HCT116 (cell line): ENCODE results near the gene SND1. TPM values are rescaled to one million over a fixed set of nuclear protein-coding genes. Genes with fewer than 3 reads are reported as not detected.

Source experiments
- ATAC-seq: fragments of 200-7000 bp; cut with Tn5 transposase; 2 replicates; pipeline ENCODE4 v1.9.1; 2020; ENCODE audit warnings: mild to moderate bottlenecking, moderate library complexity
- BruUV-seq: library from RNA; stranded (reverse); fragments of 400-500 nt; replicated peaks from 2 replicates; lab custom pipeline; 2021; lab: Mats Ljungman, UMichigan
- CTCF ChIA-PET: fragments of 300-600 bp; sonication (Branson Sonifier 250); formaldehyde crosslinking; loops from one replicate; lab custom pipeline; 2021; ENCODE audit warnings: antibody characterized with exemption; lab: Charles Lee
- POLR2A ChIA-PET: fragments of 300-600, 350-600 bp; sonication (Branson Sonifier 250); formaldehyde crosslinking; loops from one replicate; lab custom pipeline; 2021; ENCODE audit warnings: antibody characterized with exemption; lab: Charles Lee
- RAD21 ChIA-PET, 2 experiments: fragments of 300-600 bp; sonication (Branson Sonifier 250); formaldehyde crosslinking; loops; one replicate each; lab custom pipeline; 2023; ENCODE audit warnings: low total read pairs in 2 of 2; ENCODE audit not compliant: uncharacterized antibody in 2 of 2, unreplicated experiment in 2 of 2, low non-redundant PET in 1 of 2; lab: Charles Lee
- DNase-seq: peaks from one replicate; pipeline ENCODE4 v3.0.0-alpha.2; 2010; ENCODE audit warnings: low read depth, low spot score
- H2AFZ ChIP-seq: fragments of 200-600 bp; shearing (Covaris generic), sonication (generic); 2 replicates; pipeline ENCODE4 v1.6.1; 2017; ENCODE audit warnings: low read depth, mixed run types, mixed read lengths, antibody characterized with exemption, low read length; ENCODE audit not compliant: poor library complexity, severe bottlenecking
- H3K27ac ChIP-seq: 2 replicates; pipeline ENCODE4 v1.5.1; 2012; ENCODE audit warnings: low read depth, low read length
- H3K27me3 ChIP-seq: fragments of 200-600 bp; sonication (generic); 2 replicates; pipeline ENCODE4 v1.6.1; 2016; ENCODE audit warnings: mixed run types, low read length, mixed read lengths; ENCODE audit not compliant: insufficient read depth
- H3K36me3 ChIP-seq, 2 experiments: fragments of 200-500 bp in 1 of 2; fragments of 200-600 bp in 1 of 2; sonication (Bioruptor generic) in 1 of 2; sonication (generic) in 1 of 2; 2 replicates each; pipeline versions ENCODE4 v1.5.1 to v1.6.1; 2014 to 2016; ENCODE audit warnings: low read length in 2 of 2, inconsistent platforms in 1 of 2, mixed read lengths in 1 of 2, mixed run types in 1 of 2; ENCODE audit not compliant: insufficient read depth in 2 of 2, control insufficient read depth in 1 of 2
- H3K4me1 ChIP-seq, 2 experiments: fragments of 200-600 bp in 1 of 2; sonication (generic) in 1 of 2; 2 replicates each; pipeline versions ENCODE4 v1.5.1 to v1.6.1; 2012 to 2017; ENCODE audit warnings: low read length in 2 of 2, inconsistent platforms in 1 of 2, mild to moderate bottlenecking in 1 of 2, mixed read lengths in 1 of 2, mixed run types in 1 of 2, moderate library complexity in 1 of 2; ENCODE audit not compliant: insufficient read depth in 2 of 2, control insufficient read depth in 1 of 2
- H3K4me2 ChIP-seq: fragments of 200-600 bp; sonication (generic); 2 replicates; pipeline ENCODE4 v1.6.1; 2017; ENCODE audit warnings: mixed run types, low read length, mixed read lengths
- H3K4me3 ChIP-seq, 2 experiments: fragments of 200-600 bp in 1 of 2; sonication (generic) in 1 of 2; replicated peaks in 1 of 2; 2 replicates each; pipeline ENCODE4 v1.5.1; 2011 to 2016; ENCODE audit warnings: low read length in 2 of 2, control low read depth in 1 of 2, low read depth in 1 of 2, mild to moderate bottlenecking in 1 of 2, mixed read lengths in 1 of 2, mixed run types in 1 of 2
- H3K79me2 ChIP-seq: fragments of 200-600 bp; sonication (generic); 2 replicates; pipeline ENCODE4 v1.6.1; 2017; ENCODE audit warnings: mild to moderate bottlenecking, mixed run types, low read length, moderate library complexity, mixed read lengths; ENCODE audit not compliant: insufficient read depth
- H3K9ac ChIP-seq: fragments of 200-600 bp; sonication (generic); 2 replicates; pipeline ENCODE4 v1.6.1; 2016; ENCODE audit warnings: low read length, mixed read lengths
- H3K9me2 ChIP-seq: fragments of 200-600 bp; sonication (generic), shearing (Covaris generic); 2 replicates; pipeline ENCODE4 v1.6.1; 2017; ENCODE audit warnings: mixed run types, mild to moderate bottlenecking, moderate library complexity; ENCODE audit not compliant: insufficient read depth
- H3K9me3 ChIP-seq, 2 experiments: fragments of 200-500 bp in 1 of 2; fragments of 200-600 bp in 1 of 2; sonication (Bioruptor generic) in 1 of 2; sonication (generic) in 1 of 2; 2 replicates each; pipeline ENCODE4 v1.6.1; 2014 to 2017; ENCODE audit warnings: low read length in 2 of 2, mixed read lengths in 2 of 2, inconsistent platforms in 1 of 2, low read depth in 1 of 2, mild to moderate bottlenecking in 1 of 2, mixed run types in 1 of 2, moderate library complexity in 1 of 2; ENCODE audit not compliant: control insufficient read depth in 1 of 2, insufficient read depth in 1 of 2
- H4K20me1 ChIP-seq: fragments of 200-600 bp; sonication (generic), shearing (Covaris generic); 2 replicates; pipeline ENCODE4 v1.6.1; 2017; ENCODE audit warnings: mixed run types, mild to moderate bottlenecking, moderate library complexity; ENCODE audit not compliant: insufficient read depth
- CBX3 ChIP-seq: IDR thresholded peaks from 2 replicates; pipeline ENCODE4 v1.6.1; 2012; ENCODE audit warnings: low read depth
- CEBPB ChIP-seq: IDR thresholded peaks from 2 replicates; pipeline ENCODE4 v1.6.1; 2012; ENCODE audit warnings: low read depth
- EGR1 ChIP-seq: IDR thresholded peaks from 2 replicates; pipeline ENCODE4 v1.6.1; 2012; ENCODE audit warnings: low read depth
- ELF1 ChIP-seq: IDR thresholded peaks from 2 replicates; pipeline ENCODE4 v1.6.1; 2012; ENCODE audit warnings: low read depth, borderline replicate concordance
- FOSL1 ChIP-seq: IDR thresholded peaks from 2 replicates; pipeline ENCODE4 v1.6.1; 2012; ENCODE audit warnings: low read depth
- JUND ChIP-seq: IDR thresholded peaks from 2 replicates; pipeline ENCODE4 v1.6.1; 2012
- POLR2A ChIP-seq: IDR thresholded peaks from 2 replicates; pipeline ENCODE4 v1.7.0; 2011; ENCODE audit warnings: borderline replicate concordance; ENCODE audit not compliant: insufficient read depth, insufficient read length; ENCODE audit errors: extremely low read depth
- REST ChIP-seq: IDR thresholded peaks from 2 replicates; pipeline ENCODE4 v1.6.1; 2012; ENCODE audit warnings: low read depth
- SP1 ChIP-seq: IDR thresholded peaks from 2 replicates; pipeline ENCODE4 v1.6.1; 2012; ENCODE audit warnings: low read depth
- SRF ChIP-seq: IDR thresholded peaks from 2 replicates; pipeline ENCODE4 v1.6.1; 2012; ENCODE audit warnings: low read depth
- YY1 ChIP-seq: IDR thresholded peaks from 2 replicates; pipeline ENCODE4 v1.6.1; 2011; ENCODE audit warnings: low read length, low read depth, moderate library complexity, mild to moderate bottlenecking; ENCODE audit not compliant: insufficient replicate concordance; ENCODE audit errors: extremely low read depth
- ZFX ChIP-seq: fragments of 450-650 bp; IDR thresholded peaks from 2 replicates; pipeline ENCODE4 v1.6.1; 2017
- intact Hi-C: fragments of 100-400 bp; cut with micrococcal nuclease; formaldehyde crosslinking; loops from 2 replicates; pipeline ENCODE4 v1.10.0; 2022
- total RNA-seq: library from RNA; stranded (reverse); gene quantifications from one replicate; pipeline ENCODE4 v1.2.1, GENCODE V29; 2021; ENCODE audit not compliant: unreplicated experiment
- TF ChIP-seq, protein P1 (sequence below): IDR thresholded peaks from 2 replicates; pipeline ENCODE4 v1.6.1; 2012
- TF ChIP-seq, protein P2 (sequence below): IDR thresholded peaks from 2 replicates; pipeline ENCODE4 v1.6.1; 2011; ENCODE audit warnings: mild to moderate bottlenecking, low read length, moderate library complexity; ENCODE audit not compliant: insufficient replicate concordance; ENCODE audit errors: extremely low read depth
- TF ChIP-seq, protein P3 (sequence below), 3 experiments: fragments of 200-600 bp in 1 of 3; sonication (generic) in 1 of 3; IDR thresholded peaks in 2 of 3; conservative IDR thresholded peaks in 1 of 3; 2 replicates each; pipeline ENCODE4 v1.5.1; 2012 to 2017; ENCODE audit warnings: low read depth in 2 of 3, low read length in 2 of 3, antibody characterized with exemption in 1 of 3, borderline replicate concordance in 1 of 3, control low read depth in 1 of 3, mild to moderate bottlenecking in 1 of 3, mixed read lengths in 1 of 3, mixed run types in 1 of 3, moderate library complexity in 1 of 3; ENCODE audit not compliant: insufficient read depth in 1 of 3

Gene SND1
- total RNA-seq, 1 experiment from 2014 or later = 169 TPM

GRCh38 chr7:128031901-128032604 is 380.1 kb downstream of the SND1 start:
- H3K4me2 ChIP-seq = no peak overlapping the region
- no peaks in the 10 kb centered on the region for H4K20me1 ChIP-seq
- TF ChIP-seq CBX3 = no peak
- TF ChIP-seq, protein P1, sequence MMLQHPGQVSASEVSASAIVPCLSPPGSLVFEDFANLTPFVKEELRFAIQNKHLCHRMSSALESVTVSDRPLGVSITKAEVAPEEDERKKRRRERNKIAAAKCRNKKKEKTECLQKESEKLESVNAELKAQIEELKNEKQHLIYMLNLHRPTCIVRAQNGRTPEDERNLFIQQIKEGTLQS = no peak
- TF ChIP-seq FOSL1 = no peak
- TF ChIP-seq SRF = no peak
- TF ChIP-seq POLR2A = no peak
- no peak for TF ChIP-seq JUND
- TF ChIP-seq ELF1 = no peak
- TF ChIP-seq ZFX = no peak
- TF ChIP-seq SP1 = no peak
- no peak for TF ChIP-seq REST
- TF ChIP-seq, protein P2, sequence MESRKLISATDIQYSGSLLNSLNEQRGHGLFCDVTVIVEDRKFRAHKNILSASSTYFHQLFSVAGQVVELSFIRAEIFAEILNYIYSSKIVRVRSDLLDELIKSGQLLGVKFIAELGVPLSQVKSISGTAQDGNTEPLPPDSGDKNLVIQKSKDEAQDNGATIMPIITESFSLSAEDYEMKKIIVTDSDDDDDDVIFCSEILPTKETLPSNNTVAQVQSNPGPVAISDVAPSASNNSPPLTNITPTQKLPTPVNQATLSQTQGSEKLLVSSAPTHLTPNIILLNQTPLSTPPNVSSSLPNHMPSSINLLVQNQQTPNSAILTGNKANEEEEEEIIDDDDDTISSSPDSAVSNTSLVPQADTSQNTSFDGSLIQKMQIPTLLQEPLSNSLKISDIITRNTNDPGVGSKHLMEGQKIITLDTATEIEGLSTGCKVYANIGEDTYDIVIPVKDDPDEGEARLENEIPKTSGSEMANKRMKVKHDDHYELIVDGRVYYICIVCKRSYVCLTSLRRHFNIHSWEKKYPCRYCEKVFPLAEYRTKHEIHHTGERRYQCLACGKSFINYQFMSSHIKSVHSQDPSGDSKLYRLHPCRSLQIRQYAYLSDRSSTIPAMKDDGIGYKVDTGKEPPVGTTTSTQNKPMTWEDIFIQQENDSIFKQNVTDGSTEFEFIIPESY = no peak
- no peak for TF ChIP-seq EGR1
- TF ChIP-seq, protein P3, sequence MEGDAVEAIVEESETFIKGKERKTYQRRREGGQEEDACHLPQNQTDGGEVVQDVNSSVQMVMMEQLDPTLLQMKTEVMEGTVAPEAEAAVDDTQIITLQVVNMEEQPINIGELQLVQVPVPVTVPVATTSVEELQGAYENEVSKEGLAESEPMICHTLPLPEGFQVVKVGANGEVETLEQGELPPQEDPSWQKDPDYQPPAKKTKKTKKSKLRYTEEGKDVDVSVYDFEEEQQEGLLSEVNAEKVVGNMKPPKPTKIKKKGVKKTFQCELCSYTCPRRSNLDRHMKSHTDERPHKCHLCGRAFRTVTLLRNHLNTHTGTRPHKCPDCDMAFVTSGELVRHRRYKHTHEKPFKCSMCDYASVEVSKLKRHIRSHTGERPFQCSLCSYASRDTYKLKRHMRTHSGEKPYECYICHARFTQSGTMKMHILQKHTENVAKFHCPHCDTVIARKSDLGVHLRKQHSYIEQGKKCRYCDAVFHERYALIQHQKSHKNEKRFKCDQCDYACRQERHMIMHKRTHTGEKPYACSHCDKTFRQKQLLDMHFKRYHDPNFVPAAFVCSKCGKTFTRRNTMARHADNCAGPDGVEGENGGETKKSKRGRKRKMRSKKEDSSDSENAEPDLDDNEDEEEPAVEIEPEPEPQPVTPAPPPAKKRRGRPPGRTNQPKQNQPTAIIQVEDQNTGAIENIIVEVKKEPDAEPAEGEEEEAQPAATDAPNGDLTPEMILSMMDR (IDR thresholded peaks at IDR 0.05 in 2 of 3, conservative IDR thresholded peaks at IDR 0.05 in 1 of 3; ENCODE audit: borderline replicate concordance in 1 of 3, insufficient read depth in 1 of 3, low read depth in 2 of 3, low read length in 2 of 3) = no peak
- TF ChIP-seq YY1 = no peak
- no peak for TF ChIP-seq CEBPB
- no peak overlapping the region for H3K4me3 ChIP-seq
- no peaks in the 10 kb centered on the region for H3K79me2 ChIP-seq
- DNase-seq (no peak), ATAC-seq (no peak)
- ChIA-PET RAD21 (no interaction called here), CTCF (no interaction called here), POLR2A (no interaction called here)
- H3K9me2 ChIP-seq = no peaks in the 10 kb centered on the region
- no peaks in the 10 kb centered on the region for H3K9me3 ChIP-seq
- no TSS peak for BruUV-seq
- H2AFZ ChIP-seq = no peak overlapping the region
- H3K27ac ChIP-seq = no peak overlapping the region
- no peaks in the 10 kb centered on the region for H3K36me3 ChIP-seq
- no peaks in the 10 kb centered on the region for H3K27me3 ChIP-seq
- intact Hi-C loops = no loop called here
- H3K4me1 ChIP-seq = no peaks in the 10 kb centered on the region
- no peak overlapping the region for H3K9ac ChIP-seq
